ENCODE results near the gene PLEKHM3. TPM values are rescaled to one million over a fixed set of nuclear protein-coding genes. Genes with fewer than 3 reads are reported as not detected.

Gene PLEKHM3
- total RNA-seq, 1 experiment from 2014 or later, result 6.5 TPM

DNA sequence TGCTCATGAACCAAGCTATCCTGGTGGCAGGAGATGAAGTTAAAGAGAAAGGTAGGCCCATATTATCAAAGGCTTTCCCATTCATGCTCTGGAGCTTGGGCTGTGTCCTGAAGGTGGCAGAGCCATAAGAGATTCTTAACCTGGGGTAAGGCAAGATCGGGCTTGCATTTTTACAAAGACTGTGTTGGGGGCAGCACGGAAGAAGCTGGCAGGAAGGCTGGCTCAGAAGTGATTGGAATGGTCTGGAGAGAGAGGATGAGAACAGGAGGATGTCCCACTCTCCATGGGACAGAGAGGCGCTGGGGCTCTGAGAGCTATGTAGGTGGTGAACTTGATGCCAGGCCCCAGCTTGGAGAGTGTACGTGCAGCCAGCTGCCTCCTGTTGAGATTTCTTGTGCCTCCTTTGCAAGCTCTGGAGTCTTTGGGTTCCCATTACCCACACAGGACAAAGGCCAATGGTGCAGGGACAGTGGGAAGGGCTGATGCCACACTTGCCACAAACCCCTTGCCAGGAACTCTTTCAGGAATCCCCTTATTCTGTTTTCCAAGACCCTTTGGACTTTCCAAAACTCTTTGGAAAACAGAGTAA lies 215.0 kb downstream of the PLEKHM3 start:
- Histone ChIP-seq H3K4me1 (ENCODE audit: insufficient read depth, low read length, poor library complexity, severe bottlenecking) (no peaks in the 10 kb centered on the region), H3K9me3 (ENCODE audit: low read depth, low read length, poor library complexity, severe bottlenecking) (no peaks in the 10 kb centered on the region), H3K36me3 (ENCODE audit: insufficient read depth, low read length, poor library complexity, severe bottlenecking) (no peaks in the 10 kb centered on the region), H3K27me3 (replicated peaks; ENCODE audit: insufficient read depth, low read depth, low read length, poor library complexity) (no peaks in the 10 kb centered on the region), H3K27ac (ENCODE audit: low read depth, low read length, poor library complexity, severe bottlenecking) (no peak overlapping the region), H3K4me3 (ENCODE audit: low read depth, low read length, poor library complexity, severe bottlenecking) (no peak overlapping the region)
- ChIA-PET POLR2A (ENCODE audit: low non-redundant PET) (no interaction called here), CTCF (no interaction called here)
- BruUV-seq (replicated peaks), result no TSS peak
- intact Hi-C loops (cut with micrococcal nuclease; ENCODE audit: unreplicated experiment), result no loop called here
- DNase-seq (ENCODE audit: low spot score), result no peak
- TF ChIP-seq, protein P1, sequence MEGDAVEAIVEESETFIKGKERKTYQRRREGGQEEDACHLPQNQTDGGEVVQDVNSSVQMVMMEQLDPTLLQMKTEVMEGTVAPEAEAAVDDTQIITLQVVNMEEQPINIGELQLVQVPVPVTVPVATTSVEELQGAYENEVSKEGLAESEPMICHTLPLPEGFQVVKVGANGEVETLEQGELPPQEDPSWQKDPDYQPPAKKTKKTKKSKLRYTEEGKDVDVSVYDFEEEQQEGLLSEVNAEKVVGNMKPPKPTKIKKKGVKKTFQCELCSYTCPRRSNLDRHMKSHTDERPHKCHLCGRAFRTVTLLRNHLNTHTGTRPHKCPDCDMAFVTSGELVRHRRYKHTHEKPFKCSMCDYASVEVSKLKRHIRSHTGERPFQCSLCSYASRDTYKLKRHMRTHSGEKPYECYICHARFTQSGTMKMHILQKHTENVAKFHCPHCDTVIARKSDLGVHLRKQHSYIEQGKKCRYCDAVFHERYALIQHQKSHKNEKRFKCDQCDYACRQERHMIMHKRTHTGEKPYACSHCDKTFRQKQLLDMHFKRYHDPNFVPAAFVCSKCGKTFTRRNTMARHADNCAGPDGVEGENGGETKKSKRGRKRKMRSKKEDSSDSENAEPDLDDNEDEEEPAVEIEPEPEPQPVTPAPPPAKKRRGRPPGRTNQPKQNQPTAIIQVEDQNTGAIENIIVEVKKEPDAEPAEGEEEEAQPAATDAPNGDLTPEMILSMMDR (conservative IDR thresholded peaks at IDR 0.05; ENCODE audit: low read depth, low read length), result no peak
- TF ChIP-seq EZH2 (IDR thresholded peaks at IDR 0.05; ENCODE audit: borderline replicate concordance, low read depth, low read length, poor library complexity, severe bottlenecking), result no peak

DNA sequence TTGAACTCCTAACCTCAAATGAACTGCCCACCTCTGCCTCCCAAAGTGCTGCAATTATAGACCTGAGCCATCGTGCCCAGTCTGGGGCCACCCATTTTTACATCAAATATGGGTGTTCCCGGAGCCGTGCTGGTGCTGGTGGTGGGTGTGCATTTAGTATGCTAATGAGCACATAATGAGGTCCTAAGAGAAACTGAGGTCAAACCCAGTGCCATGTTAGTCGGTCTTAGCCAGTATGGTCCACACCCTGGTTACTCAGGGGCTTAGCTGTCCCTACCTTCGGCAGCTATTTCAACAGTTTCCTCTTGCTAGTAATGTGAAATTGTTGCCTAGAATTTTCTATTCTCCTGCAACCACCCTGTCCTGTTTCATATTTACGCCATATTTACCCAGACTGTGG lies 217.2 kb downstream of the PLEKHM3 start:
- POLR2A ChIA-PET (ENCODE audit: low non-redundant PET), result no interaction called here

DNA sequence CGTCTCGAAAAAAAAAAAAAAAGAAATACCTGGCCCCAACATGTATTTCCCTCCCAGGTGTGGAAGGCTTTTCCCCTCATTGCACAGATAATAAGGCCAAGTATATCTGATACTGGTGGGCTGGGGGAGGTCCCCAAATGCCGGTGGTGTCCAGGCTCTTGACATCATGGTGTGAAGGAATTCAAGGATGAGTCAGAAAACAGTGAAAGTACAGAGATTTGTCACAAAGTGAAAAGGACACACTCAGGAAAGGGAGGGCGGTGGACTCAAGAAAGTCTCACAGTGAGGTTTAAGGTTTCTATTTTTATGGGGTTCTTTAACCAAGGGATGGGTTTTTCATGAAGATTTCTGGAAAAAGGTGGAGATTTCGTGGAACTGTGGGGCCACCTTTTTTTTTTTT lies 217.8 kb downstream of the PLEKHM3 start:
- no peaks in the 10 kb centered on the region for H3K9me3 ChIP-seq (ENCODE audit: low read depth, low read length, poor library complexity, severe bottlenecking)
- H3K27me3 ChIP-seq (replicated peaks; ENCODE audit: insufficient read depth, low read depth, low read length, poor library complexity), result no peaks in the 10 kb centered on the region
- TF ChIP-seq, protein P1 (conservative IDR thresholded peaks at IDR 0.05; ENCODE audit: low read depth, low read length), result no peak
- TF ChIP-seq EZH2 (IDR thresholded peaks at IDR 0.05; ENCODE audit: borderline replicate concordance, low read depth, low read length, poor library complexity, severe bottlenecking), result no peak
- no peak overlapping the region for H3K27ac ChIP-seq (ENCODE audit: low read depth, low read length, poor library complexity, severe bottlenecking)
- intact Hi-C loops (cut with micrococcal nuclease; ENCODE audit: unreplicated experiment), result no loop called here
- BruUV-seq (replicated peaks), result no TSS peak
- CTCF ChIA-PET, result no interaction called here
- no peaks in the 10 kb centered on the region for H3K4me1 ChIP-seq (ENCODE audit: insufficient read depth, low read length, poor library complexity, severe bottlenecking)
- POLR2A ChIA-PET (ENCODE audit: low non-redundant PET), result no interaction called here
- no peaks in the 10 kb centered on the region for H3K36me3 ChIP-seq (ENCODE audit: insufficient read depth, low read length, poor library complexity, severe bottlenecking)
- H3K4me3 ChIP-seq (ENCODE audit: low read depth, low read length, poor library complexity, severe bottlenecking), result no peak overlapping the region
- DNase-seq (ENCODE audit: low spot score), result no peak

More for the DNA sequence above, 217.2 kb downstream of the PLEKHM3 start:
- Histone ChIP-seq H3K36me3 (ENCODE audit: insufficient read depth, low read length, poor library complexity, severe bottlenecking) (no peaks in the 10 kb centered on the region), H3K9me3 (ENCODE audit: low read depth, low read length, poor library complexity, severe bottlenecking) (no peaks in the 10 kb centered on the region), H3K4me3 (ENCODE audit: low read depth, low read length, poor library complexity, severe bottlenecking) (no peak overlapping the region), H3K4me1 (ENCODE audit: insufficient read depth, low read length, poor library complexity, severe bottlenecking) (no peaks in the 10 kb centered on the region), H3K27ac (ENCODE audit: low read depth, low read length, poor library complexity, severe bottlenecking) (no peak overlapping the region), H3K27me3 (replicated peaks; ENCODE audit: insufficient read depth, low read depth, low read length, poor library complexity) (no peaks in the 10 kb centered on the region)
- BruUV-seq (replicated peaks), result no TSS peak
- intact Hi-C loops (cut with micrococcal nuclease; ENCODE audit: unreplicated experiment), result no loop called here
- DNase-seq (ENCODE audit: low spot score), result no peak
- TF ChIP-seq, protein P1 (conservative IDR thresholded peaks at IDR 0.05; ENCODE audit: low read depth, low read length), result no peak
- no peak for TF ChIP-seq EZH2 (IDR thresholded peaks at IDR 0.05; ENCODE audit: borderline replicate concordance, low read depth, low read length, poor library complexity, severe bottlenecking)
- CTCF ChIA-PET, result no interaction called here

All from A673 (cell line).